NCI-H446 treated with DMSO at 0.1 percent for 48 hours (cell line): ENCODE results near the gene EXOC8.

Experiments used
- DNase-seq: peaks from one replicate; lab custom pipeline; 2025; lab: John Stamatoyannopoulos, UW

Gene EXOC8

GRCh38 chr1:231313661-231314060 lies 24.0 kb downstream of the EXOC8 start:
- no peak for DNase-seq

DNA sequence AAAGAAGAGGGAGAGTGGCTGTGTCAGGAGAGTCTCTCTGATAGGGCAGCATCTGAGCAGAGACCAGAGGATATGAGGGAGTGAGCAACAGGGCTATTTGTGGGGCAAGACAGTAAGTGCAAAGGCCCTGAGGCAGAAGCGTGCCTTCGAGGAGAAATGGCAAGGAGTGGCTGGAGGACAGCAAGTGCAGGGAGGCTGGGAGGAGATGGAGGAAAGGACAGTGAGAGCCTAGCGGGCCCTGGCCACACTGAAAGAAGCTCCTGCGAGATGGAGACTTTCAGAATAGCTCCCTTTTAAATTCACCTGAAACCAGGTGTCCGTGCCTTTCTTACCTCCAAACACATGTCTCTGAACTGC lies 25.2 kb downstream of the EXOC8 start:
- DNase-seq = no peak

GRCh38 chr1:231311720-231312431 lies 25.8 kb downstream of the EXOC8 start:
- no peak for DNase-seq

DNA sequence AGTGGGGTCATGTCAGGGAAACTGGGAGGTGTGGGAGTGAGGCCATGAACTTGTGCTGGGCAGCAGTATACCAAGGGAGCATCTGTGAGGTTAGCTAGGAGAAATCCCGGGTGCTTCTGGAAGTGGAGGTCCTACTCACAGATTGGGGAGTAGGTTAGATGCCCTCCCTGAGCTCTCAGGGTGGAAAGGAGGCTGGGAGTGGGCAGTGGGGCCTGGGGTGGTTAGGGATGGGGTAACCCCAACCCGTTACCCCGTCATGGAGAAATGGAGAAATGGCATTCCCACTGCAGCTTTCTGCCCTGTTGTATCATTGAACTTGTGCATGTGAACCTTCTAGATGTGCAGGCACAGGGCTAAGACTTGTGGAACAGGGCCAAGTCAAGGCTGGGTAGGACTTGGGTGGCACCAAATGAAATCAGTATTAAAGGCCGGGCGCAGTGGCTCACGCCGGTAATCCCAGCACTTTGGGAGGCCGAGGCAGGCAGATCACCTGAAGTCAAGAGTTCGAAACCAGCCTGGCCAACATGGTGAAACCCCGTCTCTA lies 27.2 kb downstream of the EXOC8 start:
- DNase-seq = no peak

DNA sequence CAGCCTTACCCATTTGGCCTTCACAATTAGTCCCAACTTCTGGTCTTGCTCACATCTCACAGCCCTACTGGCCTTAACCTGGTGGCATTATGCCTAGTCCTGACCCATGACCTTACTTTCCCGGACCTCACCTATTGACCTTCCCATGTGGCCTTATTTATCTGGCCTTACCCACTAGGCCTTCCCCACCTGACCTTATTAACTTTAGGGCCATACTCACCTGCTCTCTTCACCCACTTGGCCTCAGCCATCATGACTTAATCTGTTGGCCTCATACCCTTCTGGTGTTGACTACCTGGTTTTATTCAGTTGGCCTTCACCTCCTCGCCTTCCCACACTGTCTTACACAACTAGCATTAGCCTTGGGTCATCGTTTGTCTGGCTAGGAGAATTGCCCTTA lies 35.7 kb downstream of the EXOC8 start:
- no peak for DNase-seq

GRCh38 chr1:231295938-231296337 lies 41.7 kb downstream of the EXOC8 start:
- DNase-seq = no peak

DNA sequence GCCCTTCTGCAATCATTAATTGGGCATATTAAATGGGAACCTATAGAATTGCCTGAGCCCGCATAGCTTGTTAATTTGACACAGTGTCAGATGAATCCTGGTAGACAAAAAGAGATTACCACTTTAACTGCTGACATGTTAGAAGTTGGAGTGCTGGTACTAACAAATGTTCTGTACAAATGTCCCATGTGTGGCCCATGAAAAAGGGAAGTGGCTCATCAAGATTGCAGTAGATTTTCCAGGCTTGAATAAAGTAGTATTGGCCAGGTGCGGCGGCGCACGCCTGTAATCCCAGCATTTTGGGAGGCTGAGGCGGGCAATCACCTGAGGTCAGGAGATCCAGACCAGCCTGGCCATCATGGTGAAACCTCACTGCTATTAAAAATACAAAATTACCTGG lies 51.0 kb downstream of the EXOC8 start:
- DNase-seq = no peak

DNA sequence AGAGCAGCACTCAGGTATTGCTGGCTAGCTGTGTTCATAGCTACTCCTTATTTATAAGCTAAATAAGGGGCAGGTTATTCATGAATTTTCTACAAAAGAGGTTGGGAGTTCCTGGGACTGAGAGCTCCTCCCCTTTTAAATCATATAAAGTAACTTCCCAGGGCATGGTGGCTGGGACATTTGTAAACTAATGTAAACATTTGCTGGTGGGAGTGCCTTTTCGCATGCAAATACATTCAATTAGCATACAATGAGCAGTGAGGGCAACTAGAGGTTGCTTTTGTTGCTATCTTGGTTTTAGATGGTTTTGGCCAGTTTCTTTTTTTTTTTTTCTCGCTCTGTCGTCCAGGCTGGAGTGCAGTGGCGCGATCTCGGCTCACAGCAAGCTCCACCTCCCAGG lies 53.2 kb downstream of the EXOC8 start:
- no peak for DNase-seq
